ENCODE measurements around the gene KREMEN1. TPM values are rescaled to one million over a fixed set of nuclear protein-coding genes. Genes with fewer than 3 reads are reported as not detected.

Gene KREMEN1
- total and polyA plus RNA-seq, 2 of the 4 experiments (the other 2 are of a cell fraction), result 2.9 to 4.6 TPM

- no peak overlapping the region for H2BK120ac ChIP-seq (ENCODE audit: low read depth, low read length)
- H2BK20ac ChIP-seq (ENCODE audit: low read depth, low read length), result no peak overlapping the region
- no peak for TF ChIP-seq NFE2L2 (IDR thresholded peaks at IDR 0.05; ENCODE audit: low read depth, low read length)
- no peak for TF ChIP-seq MAZ (IDR thresholded peaks at IDR 0.05; ENCODE audit: borderline replicate concordance, low read depth, low read length)
- TF ChIP-seq, protein P1, sequence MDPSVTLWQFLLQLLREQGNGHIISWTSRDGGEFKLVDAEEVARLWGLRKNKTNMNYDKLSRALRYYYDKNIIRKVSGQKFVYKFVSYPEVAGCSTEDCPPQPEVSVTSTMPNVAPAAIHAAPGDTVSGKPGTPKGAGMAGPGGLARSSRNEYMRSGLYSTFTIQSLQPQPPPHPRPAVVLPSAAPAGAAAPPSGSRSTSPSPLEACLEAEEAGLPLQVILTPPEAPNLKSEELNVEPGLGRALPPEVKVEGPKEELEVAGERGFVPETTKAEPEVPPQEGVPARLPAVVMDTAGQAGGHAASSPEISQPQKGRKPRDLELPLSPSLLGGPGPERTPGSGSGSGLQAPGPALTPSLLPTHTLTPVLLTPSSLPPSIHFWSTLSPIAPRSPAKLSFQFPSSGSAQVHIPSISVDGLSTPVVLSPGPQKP (IDR thresholded peaks at IDR 0.05; ENCODE audit: borderline replicate concordance, low read depth, low read length), result no peak
- no peak for TF ChIP-seq CEBPB (IDR thresholded peaks at IDR 0.05; ENCODE audit: low read depth, low read length)
- no peak for TF ChIP-seq BHLHE40 (IDR thresholded peaks at IDR 0.05; ENCODE audit: low read depth, low read length)
- no peak for TF ChIP-seq MXI1 (IDR thresholded peaks at IDR 0.05; ENCODE audit: borderline replicate concordance, low read depth, low read length)
- TF ChIP-seq SMC3 (IDR thresholded peaks at IDR 0.05; ENCODE audit: low read depth, low read length), result no peak
- no peak for TF ChIP-seq RFX5 (IDR thresholded peaks at IDR 0.05; ENCODE audit: low read depth, low read length)
- no peak overlapping the region for H3K14ac ChIP-seq (replicated peaks; ENCODE audit: low read depth, low read length)
- ChIA-PET CTCF (interaction anchor here (0.5 kb wide), 1 partner anchor 313 kb away, joined by 3 read pairs; no protein-coding TSS in a partner anchor), POLR2A (ENCODE audit: unreplicated experiment) (no interaction called here)
- WGBS, 2 experiments (ENCODE audit: extremely low coverage in 2 of 2, insufficient read length in 1 of 2), result no CpG with 5 or more reads among the region's 4 CpGs
- H3K4me2 ChIP-seq (ENCODE audit: low read depth, low read length), result no peak overlapping the region
- H2BK15ac ChIP-seq (ENCODE audit: low read depth, low read length), result no peak overlapping the region
- no peak overlapping the region; the same call in 1 of the 2 replicates for H2AK5ac ChIP-seq (ENCODE audit: low read depth, low read length)
- 0 out of 4 replicates have a peak, but pooled peaks cover 0 to 3% of the 10 kb centered on the region in 2 experiments for H3K79me1 ChIP-seq (ENCODE audit: low read depth in 1 of 2, low read length in 2 of 2)
- no peak overlapping the region for H4K5ac ChIP-seq (ENCODE audit: low read depth, low read length)
- peaks cover 13% of the 10 kb centered on the region for H3K9me1 ChIP-seq (ENCODE audit: insufficient read depth, low read length)
- H4K20me1 ChIP-seq (ENCODE audit: insufficient read depth, low read length), result no peaks in the 10 kb centered on the region
- in situ Hi-C loops (cut with MboI; ENCODE audit: low sequenced_read_pairs) (no loop called here), dilution Hi-C loops (cut with HindIII; ENCODE audit: low sequenced_read_pairs, unreplicated experiment) (no loop called here), intact Hi-C loops (cut with micrococcal nuclease) (no loop called here)
- no peak overlapping the region for H3K23ac ChIP-seq (ENCODE audit: low read depth, low read length)
- H3K4me3 ChIP-seq (ENCODE audit: insufficient read depth, low read depth, low read length), result no peak overlapping the region
- no peak overlapping the region for H3K56ac ChIP-seq (ENCODE audit: extremely low read depth, insufficient read depth, low read length)
- H4K91ac ChIP-seq (ENCODE audit: insufficient read depth, low read depth, low read length), result no peak overlapping the region
- H3K36me3 ChIP-seq (ENCODE audit: control insufficient read depth, insufficient read depth, low read length), result no peaks in the 10 kb centered on the region
- H3K27ac ChIP-seq (ENCODE audit: insufficient read depth, low read length), result no peak overlapping the region
- H3K9me3 ChIP-seq (ENCODE audit: control insufficient read depth, insufficient read depth, low read length), result no peaks in the 10 kb centered on the region
- ATAC-seq (ENCODE audit: low read depth) (peak; percentile 64), DNase-seq (peak; percentile 54)
- no peak overlapping the region for H3K18ac ChIP-seq (ENCODE audit: low read depth, low read length)
- no peak overlapping the region for H2AFZ ChIP-seq (replicated peaks; ENCODE audit: low read length, poor library complexity)
- no peak overlapping the region for H2AK9ac ChIP-seq (replicated peaks; ENCODE audit: low read depth, low read length, poor library complexity)
- H3K27me3 ChIP-seq (ENCODE audit: control insufficient read depth, insufficient read depth, low read length), result no peaks in the 10 kb centered on the region
- no peak overlapping the region for H3K4ac ChIP-seq (ENCODE audit: low read depth, low read length)
- peaks cover 19% of the 10 kb centered on the region for H3K4me1 ChIP-seq (ENCODE audit: control insufficient read depth, insufficient read depth, low read length)
- no peak overlapping the region for H3K9ac ChIP-seq (ENCODE audit: low read depth, low read length)
- H2BK5ac ChIP-seq (ENCODE audit: low read depth, low read length, poor library complexity, severe bottlenecking), result no peak overlapping the region
- H4K8ac ChIP-seq (ENCODE audit: low read depth in 2 of 2, low read length in 2 of 2), result 0 out of 4 replicates have a peak overlapping the region, but pooled peaks of 1 of the 2 experiments have one; percentile 5
- BruUV-seq (replicated peaks), result no TSS peak
Observed at GRCh38 chr22:29109822-29110221, 37.0 kb downstream of the KREMEN1 start.
